IMR-90 (cell line): Measurements from ENCODE around the gene APCS. TPM values are rescaled to one million over a fixed set of nuclear protein-coding genes. Genes with fewer than 3 reads are reported as not detected.

Source experiments
- ATAC-seq: fragments of 200-7000 bp; cut with Tn5 transposase; 2 replicates; pipeline ENCODE4 v1.9.1; 2020; ENCODE audit warnings: low read depth, mild to moderate bottlenecking, moderate library complexity
- BruUV-seq: library from RNA; stranded (reverse); fragments of 400-500 nt; replicated peaks from 2 replicates; lab custom pipeline; 2021; lab: Mats Ljungman, UMichigan
- CTCF ChIA-PET: fragments of 300-600 bp; formaldehyde crosslinking; extraction: SDS; loops from one replicate; lab custom pipeline; 2021; ENCODE audit warnings: antibody characterized with exemption; lab: Yijun Ruan, JAX
- POLR2A ChIA-PET: fragments of 300-600 bp; sonication (Branson Sonifier 250); formaldehyde crosslinking; loops from one replicate; lab custom pipeline; 2022; ENCODE audit warnings: antibody characterized with exemption; ENCODE audit not compliant: unreplicated experiment; lab: Charles Lee
- DNase-seq: peaks from one replicate; pipeline ENCODE4 v3.0.0; 2013
- H2AFZ ChIP-seq: replicated peaks from 2 replicates; pipeline ENCODE3; 2013; ENCODE audit warnings: low read length, mild to moderate bottlenecking; ENCODE audit not compliant: poor library complexity
- H2AK5ac ChIP-seq: 2 replicates; pipeline ENCODE4 v1.6.1; 2013; ENCODE audit warnings: low read depth, low read length, inconsistent platforms
- H2AK9ac ChIP-seq: replicated peaks from 2 replicates; pipeline ENCODE3; 2013; ENCODE audit warnings: mild to moderate bottlenecking, low read depth, low read length, moderate library complexity; ENCODE audit not compliant: poor library complexity
- H2BK120ac ChIP-seq: 2 replicates; pipeline ENCODE4 v1.6.1; 2013; ENCODE audit warnings: low read depth, low read length, inconsistent platforms
- H2BK15ac ChIP-seq: 3 replicates; pipeline ENCODE4 v1.6.1; 2013; ENCODE audit warnings: low read depth, low read length, inconsistent platforms
- H2BK20ac ChIP-seq: 2 replicates; pipeline ENCODE4 v1.6.1; 2013; ENCODE audit warnings: low read depth, mild to moderate bottlenecking, inconsistent platforms, low read length, moderate library complexity
- H2BK5ac ChIP-seq: 2 replicates; pipeline ENCODE4 v1.6.1; 2013; ENCODE audit warnings: mild to moderate bottlenecking, low read depth, low read length, inconsistent platforms; ENCODE audit not compliant: poor library complexity, severe bottlenecking
- H3K14ac ChIP-seq: replicated peaks from 2 replicates; pipeline ENCODE4 v1.6.1; 2013; ENCODE audit warnings: low read depth, low read length, inconsistent platforms
- H3K18ac ChIP-seq: 2 replicates; pipeline ENCODE4 v1.6.1; 2013; ENCODE audit warnings: low read depth, low read length, control low read depth
- H3K23ac ChIP-seq: 2 replicates; pipeline ENCODE4 v1.6.1; 2013; ENCODE audit warnings: low read depth, low read length, inconsistent platforms
- H3K27ac ChIP-seq: 2 replicates; pipeline ENCODE4 v1.5.1; 2013; ENCODE audit warnings: mild to moderate bottlenecking, control low read depth, low read length; ENCODE audit not compliant: insufficient read depth
- H3K27me3 ChIP-seq: 2 replicates; pipeline ENCODE4 v1.6.1; 2013; ENCODE audit warnings: low read length; ENCODE audit not compliant: control insufficient read depth, insufficient read depth
- H3K36me3 ChIP-seq: 2 replicates; pipeline ENCODE4 v1.6.1; 2013; ENCODE audit warnings: low read length, mixed read lengths; ENCODE audit not compliant: control insufficient read depth, insufficient read depth
- H3K4ac ChIP-seq: 2 replicates; pipeline ENCODE4 v1.6.1; 2013; ENCODE audit warnings: low read depth, low read length, inconsistent platforms
- H3K4me1 ChIP-seq: 2 replicates; pipeline ENCODE4 v1.6.1; 2013; ENCODE audit warnings: low read length, mixed read lengths; ENCODE audit not compliant: control insufficient read depth, insufficient read depth
- H3K4me2 ChIP-seq: 2 replicates; pipeline ENCODE4 v1.6.1; 2013; ENCODE audit warnings: low read depth, mild to moderate bottlenecking, control low read depth, low read length, moderate library complexity
- H3K4me3 ChIP-seq: 2 replicates; pipeline ENCODE4 v1.5.1; 2013; ENCODE audit warnings: low read depth, mild to moderate bottlenecking, control low read depth, low read length, moderate library complexity; ENCODE audit not compliant: insufficient read depth
- H3K56ac ChIP-seq: 2 replicates; pipeline ENCODE4 v1.6.1; 2013; ENCODE audit warnings: low read length, inconsistent platforms; ENCODE audit not compliant: insufficient read depth; ENCODE audit errors: extremely low read depth
- H3K79me1 ChIP-seq, 2 experiments: 2 replicates each; pipeline ENCODE4 v1.6.1; 2013; ENCODE audit warnings: low read length in 2 of 2, inconsistent platforms in 1 of 2, low read depth in 1 of 2
- H3K9ac ChIP-seq: 2 replicates; pipeline ENCODE4 v1.6.1; 2013; ENCODE audit warnings: low read depth, low read length, control low read depth
- H3K9me1 ChIP-seq: 2 replicates; pipeline ENCODE4 v1.6.1; 2013; ENCODE audit warnings: low read length, inconsistent platforms; ENCODE audit not compliant: insufficient read depth
- H3K9me3 ChIP-seq: 2 replicates; pipeline ENCODE4 v1.6.1; 2013; ENCODE audit warnings: low read length; ENCODE audit not compliant: control insufficient read depth, insufficient read depth
- H4K20me1 ChIP-seq: 2 replicates; pipeline ENCODE4 v1.6.1; 2013; ENCODE audit warnings: low read length, inconsistent platforms; ENCODE audit not compliant: insufficient read depth
- H4K5ac ChIP-seq: 2 replicates; pipeline ENCODE4 v1.6.1; 2013; ENCODE audit warnings: mild to moderate bottlenecking, low read depth, low read length, control low read depth
- H4K8ac ChIP-seq, 2 experiments: 2 replicates each; pipeline ENCODE4 v1.6.1; 2013; ENCODE audit warnings: low read depth in 2 of 2, low read length in 2 of 2, control low read depth in 1 of 2, inconsistent platforms in 1 of 2
- H4K91ac ChIP-seq: 2 replicates; pipeline ENCODE4 v1.6.1; 2013; ENCODE audit warnings: low read depth, low read length, inconsistent platforms; ENCODE audit not compliant: insufficient read depth
- BHLHE40 ChIP-seq: fragments of 150-350 bp; IDR thresholded peaks from 2 replicates; pipeline ENCODE4 v1.6.1; 2016; ENCODE audit warnings: mild to moderate bottlenecking, low read depth, low read length
- CEBPB ChIP-seq: IDR thresholded peaks from 2 replicates; pipeline ENCODE4 v1.6.1; 2012; ENCODE audit warnings: low read depth, low read length, improper control_type of control experiment
- CHD1 ChIP-seq: IDR thresholded peaks from 2 replicates; pipeline ENCODE4 v1.6.1; 2012; ENCODE audit warnings: low read depth, low read length, improper control_type of control experiment
- CTCF ChIP-seq: conservative IDR thresholded peaks from 2 replicates; pipeline ENCODE4 v1.5.1; 2012; ENCODE audit warnings: mild to moderate bottlenecking, low read depth, low read length, improper control_type of control experiment
- ELK1 ChIP-seq: fragments of 150-350 bp; IDR thresholded peaks from 2 replicates; pipeline ENCODE4 v1.6.1; 2016; ENCODE audit warnings: low read depth, mild to moderate bottlenecking, low read length, moderate library complexity, borderline replicate concordance
- FOS ChIP-seq: fragments of 150-350 bp; IDR thresholded peaks from 2 replicates; pipeline ENCODE4 v1.6.1; 2016; ENCODE audit warnings: low read depth, low read length
- MAFK ChIP-seq: IDR thresholded peaks from 2 replicates; pipeline ENCODE4 v1.6.1; 2012; ENCODE audit warnings: low read depth, low read length, improper control_type of control experiment
- MAZ ChIP-seq: IDR thresholded peaks from 2 replicates; pipeline ENCODE4 v1.6.1; 2012; ENCODE audit warnings: low read depth, mild to moderate bottlenecking, low read length, improper control_type of control experiment, moderate library complexity, borderline replicate concordance
- MXI1 ChIP-seq: IDR thresholded peaks from 2 replicates; pipeline ENCODE4 v1.6.1; 2012; ENCODE audit warnings: low read depth, mild to moderate bottlenecking, low read length, moderate library complexity, borderline replicate concordance
- NFE2L2 ChIP-seq: fragments of 150-350 bp; IDR thresholded peaks from 2 replicates; pipeline ENCODE4 v1.6.1; 2016; ENCODE audit warnings: low read depth, mild to moderate bottlenecking, low read length
- POLR2A ChIP-seq: IDR thresholded peaks from 2 replicates; pipeline ENCODE4 v1.6.1; 2012; ENCODE audit warnings: mild to moderate bottlenecking, low read depth, low read length
- RAD21 ChIP-seq: IDR thresholded peaks from 2 replicates; pipeline ENCODE4 v1.6.1; 2012; ENCODE audit warnings: low read length, improper control_type of control experiment
- RCOR1 ChIP-seq: IDR thresholded peaks from 2 replicates; pipeline ENCODE4 v1.6.1; 2012; ENCODE audit warnings: mild to moderate bottlenecking, low read length, improper control_type of control experiment; ENCODE audit not compliant: insufficient replicate concordance
- RFX5 ChIP-seq: IDR thresholded peaks from 2 replicates; pipeline ENCODE4 v1.8.0; 2012; ENCODE audit warnings: low read depth, mild to moderate bottlenecking, low read length, moderate library complexity
- SMC3 ChIP-seq: fragments of 150-350 bp; IDR thresholded peaks from 2 replicates; pipeline ENCODE4 v1.6.1; 2016; ENCODE audit warnings: low read depth, mild to moderate bottlenecking, antibody characterized with exemption, low read length, moderate library complexity
- USF2 ChIP-seq: fragments of 150-350 bp; IDR thresholded peaks from 2 replicates; pipeline ENCODE4 v1.6.1; 2017; ENCODE audit warnings: mild to moderate bottlenecking, antibody characterized with exemption, low read length, low read depth
- WGBS, 2 experiments: methylation state at CpG; one replicate each; pipeline versions ENCODE4 v1.1.5 to v1.1.7; 2013; ENCODE audit warnings: missing lambda C conversion rate in 2 of 2; ENCODE audit not compliant: insufficient read length in 1 of 2; ENCODE audit errors: extremely low coverage in 2 of 2; 5-methylcytosine and 5-hydroxymethylcytosine counted together
- dilution Hi-C: fragments of 300-500 bp; cut with HindIII; formaldehyde crosslinking; loops from one replicate; pipeline ENCODE4 v1.14.3; 2018; ENCODE audit warnings: low sequenced_read_pairs; ENCODE audit not compliant: unreplicated experiment
- in situ Hi-C: fragments of 300-500 bp; cut with MboI; formaldehyde crosslinking; loops from 3 replicates; pipeline ENCODE4 v1.14.3; 2019; ENCODE audit warnings: low sequenced_read_pairs, inconsistent platforms, mixed read lengths
- intact Hi-C: fragments of 100-400 bp; cut with micrococcal nuclease; formaldehyde crosslinking; loops from 2 replicates; pipeline ENCODE4 v1.10.0; 2022
- polyA plus RNA-seq, 3 experiments: library from polyadenylated mRNA; depleted of rRNA; stranded (reverse); fragments of >200 nt; gene quantifications; 2 replicates each; pipeline ENCODE4 v1.2.3, GENCODE V29; 2012; ENCODE audit warnings: low replicate concordance in 1 of 3
- total RNA-seq: library from RNA; depleted of rRNA; stranded (reverse); fragments of >200 nt; gene quantifications from 2 replicates; pipeline ENCODE4 v1.2.3, GENCODE V29; 2012

APCS gene
- total and polyA plus RNA-seq, 2 of the 4 experiments (the other 2 are of a cell fraction): not detected

DNA sequence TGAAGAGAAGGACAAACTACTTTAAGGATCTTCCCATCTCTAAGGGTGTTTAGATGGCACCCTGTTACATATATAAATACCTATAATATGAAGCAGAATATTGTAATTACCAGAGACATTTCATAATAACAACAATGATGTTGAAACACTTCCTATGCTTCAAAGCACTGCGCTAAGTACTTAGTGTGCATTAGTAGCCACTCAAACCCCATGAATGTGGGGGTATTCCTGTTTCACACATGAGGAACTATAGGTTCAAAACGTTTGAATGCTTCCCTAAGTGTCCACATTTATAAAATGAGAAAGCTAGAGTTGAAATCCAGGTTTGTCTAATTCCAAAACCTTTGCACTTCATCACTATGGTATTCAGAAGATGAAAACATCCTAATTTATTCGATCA lies 33.4 kb upstream of the APCS start:
- H3K9me3 ChIP-seq: no peaks in the 10 kb centered on the region
- H4K20me1 ChIP-seq: no peaks in the 10 kb centered on the region
- H3K27me3 ChIP-seq: no peaks in the 10 kb centered on the region
- in situ Hi-C loops: no loop called here
- H3K27ac ChIP-seq: no peak overlapping the region
- ATAC-seq: no peak
- dilution Hi-C loops: no loop called here
- ChIA-PET POLR2A (interaction anchor here (0.5 kb wide), 1 partner anchor 1660 kb away, joined by 10 read pairs; no protein-coding TSS in a partner anchor), CTCF (no interaction called here)
- no peaks in the 10 kb centered on the region for H3K36me3 ChIP-seq
- no peak overlapping the region for H3K14ac ChIP-seq
- no CpG with 5 or more reads among the region's 3 CpGs for WGBS, 2 experiments
- H2BK20ac ChIP-seq: no peak overlapping the region
- H2BK120ac ChIP-seq: no peak overlapping the region
- no peak overlapping the region for H4K91ac ChIP-seq
- H2AFZ ChIP-seq: no peak overlapping the region
- no peak overlapping the region for H2AK5ac ChIP-seq
- no peak overlapping the region for H4K8ac ChIP-seq
- H3K23ac ChIP-seq: no peak overlapping the region
- no peak overlapping the region for H3K18ac ChIP-seq
- H2BK5ac ChIP-seq: no peak overlapping the region
- intact Hi-C loops: no loop called here
- H3K4me3 ChIP-seq: no peak overlapping the region
- no peak overlapping the region for H2BK15ac ChIP-seq
- H3K4me2 ChIP-seq: no peak overlapping the region
- TF ChIP-seq CTCF: no peak
- no peak for TF ChIP-seq POLR2A
- no peak for TF ChIP-seq NFE2L2
- TF ChIP-seq RAD21: no peak
- TF ChIP-seq BHLHE40: no peak
- no peak for TF ChIP-seq SMC3
- TF ChIP-seq MAZ: no peak
- TF ChIP-seq USF2: no peak
- no peak for TF ChIP-seq RFX5
- TF ChIP-seq MAFK: no peak
- TF ChIP-seq CHD1: no peak
- TF ChIP-seq CEBPB: no peak
- no peak for TF ChIP-seq MXI1
- no peak for TF ChIP-seq ELK1
- no peak for TF ChIP-seq FOS
- no peak for TF ChIP-seq RCOR1
- no peaks in the 10 kb centered on the region for H3K9me1 ChIP-seq
- no TSS peak for BruUV-seq
- H3K79me1 ChIP-seq: no peaks in the 10 kb centered on the region
- no peak overlapping the region for H3K56ac ChIP-seq
- H2AK9ac ChIP-seq: no peak overlapping the region
- no peak overlapping the region for H4K5ac ChIP-seq
- no peak for DNase-seq
- H3K4ac ChIP-seq: no peak overlapping the region
- no peak overlapping the region for H3K9ac ChIP-seq
- no peaks in the 10 kb centered on the region for H3K4me1 ChIP-seq
